ENCODE results near the gene ATP11B. TPM values are rescaled to one million over a fixed set of nuclear protein-coding genes. Genes with fewer than 3 reads are reported as not detected.

The ATP11B gene
- total RNA-seq, 1 donor from 2014 or later = 42.8 TPM

DNA sequence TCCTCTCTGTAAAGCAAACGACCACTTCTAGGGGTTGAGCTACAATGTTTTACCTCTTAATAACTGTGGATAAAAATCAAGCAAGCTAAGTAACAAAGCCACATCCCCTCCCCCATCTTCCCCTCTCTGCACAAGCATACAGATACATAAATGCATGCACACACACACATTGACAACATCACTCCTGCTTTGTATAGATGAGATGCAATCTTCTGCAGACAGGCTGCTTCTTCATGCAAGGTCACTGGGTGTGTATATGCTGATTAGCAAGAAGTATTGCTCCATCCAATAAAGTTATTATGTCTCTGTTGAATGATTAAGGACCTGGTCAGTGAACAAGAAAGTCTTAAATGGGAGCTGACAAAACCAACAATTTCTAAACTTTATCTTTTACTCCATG lies 8.8 kb upstream of the ATP11B start:
- no peak for DNase-seq (ENCODE audit: low read depth)
- peaks cover 3% of the 10 kb centered on the region for H3K27me3 Mint-ChIP-seq (ENCODE audit: low read depth, unreplicated experiment)
- no peak for TF ChIP-seq EZH2 (IDR thresholded peaks at IDR 0.05; ENCODE audit: insufficient read depth, low read length)
- TF ChIP-seq, protein P1, sequence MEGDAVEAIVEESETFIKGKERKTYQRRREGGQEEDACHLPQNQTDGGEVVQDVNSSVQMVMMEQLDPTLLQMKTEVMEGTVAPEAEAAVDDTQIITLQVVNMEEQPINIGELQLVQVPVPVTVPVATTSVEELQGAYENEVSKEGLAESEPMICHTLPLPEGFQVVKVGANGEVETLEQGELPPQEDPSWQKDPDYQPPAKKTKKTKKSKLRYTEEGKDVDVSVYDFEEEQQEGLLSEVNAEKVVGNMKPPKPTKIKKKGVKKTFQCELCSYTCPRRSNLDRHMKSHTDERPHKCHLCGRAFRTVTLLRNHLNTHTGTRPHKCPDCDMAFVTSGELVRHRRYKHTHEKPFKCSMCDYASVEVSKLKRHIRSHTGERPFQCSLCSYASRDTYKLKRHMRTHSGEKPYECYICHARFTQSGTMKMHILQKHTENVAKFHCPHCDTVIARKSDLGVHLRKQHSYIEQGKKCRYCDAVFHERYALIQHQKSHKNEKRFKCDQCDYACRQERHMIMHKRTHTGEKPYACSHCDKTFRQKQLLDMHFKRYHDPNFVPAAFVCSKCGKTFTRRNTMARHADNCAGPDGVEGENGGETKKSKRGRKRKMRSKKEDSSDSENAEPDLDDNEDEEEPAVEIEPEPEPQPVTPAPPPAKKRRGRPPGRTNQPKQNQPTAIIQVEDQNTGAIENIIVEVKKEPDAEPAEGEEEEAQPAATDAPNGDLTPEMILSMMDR (IDR thresholded peaks at IDR 0.05; ENCODE audit: insufficient read depth, low read depth, low read length) = no peak
- H3K27ac ChIP-seq (ENCODE audit: low read depth, low read length) = no peak overlapping the region
- no peaks in the 10 kb centered on the region for H3K9me3 Mint-ChIP-seq (ENCODE audit: unreplicated experiment)
- H3K4me1 Mint-ChIP-seq (ENCODE audit: low read depth, unreplicated experiment) = no peaks in the 10 kb centered on the region
- no peak overlapping the region for H3K27ac Mint-ChIP-seq (ENCODE audit: unreplicated experiment)
- no peaks in the 10 kb centered on the region for H4K20me1 ChIP-seq (ENCODE audit: insufficient read depth, low read length)
- H3K9me3 ChIP-seq (ENCODE audit: insufficient read depth, low read depth, low read length) = no peaks in the 10 kb centered on the region
- FAIRE-seq = no peak
- H3K4me3 Mint-ChIP-seq (ENCODE audit: unreplicated experiment) = no peak overlapping the region
- H3K9ac ChIP-seq (ENCODE audit: low read length) = no peak overlapping the region
- no peaks in the 10 kb centered on the region for H3K36me3 ChIP-seq (ENCODE audit: insufficient read depth, low read length)
- H3K4me2 ChIP-seq (ENCODE audit: low read length) = no peak overlapping the region
- H3K4me1 ChIP-seq (ENCODE audit: insufficient read depth, low read length) = peaks cover 7% of the 10 kb centered on the region
- no peak overlapping the region for H2AFZ ChIP-seq (ENCODE audit: low read depth, low read length)
- H3K79me2 ChIP-seq (ENCODE audit: insufficient read depth, low read length) = no peaks in the 10 kb centered on the region
- H3K4me3 ChIP-seq (ENCODE audit: insufficient read depth, low read depth, low read length) = no peak overlapping the region
- H3K27me3 ChIP-seq (ENCODE audit: insufficient read depth, low read length) = no peaks in the 10 kb centered on the region
- H3K36me3 Mint-ChIP-seq (ENCODE audit: low read depth, unreplicated experiment) = no peaks in the 10 kb centered on the region

DNA sequence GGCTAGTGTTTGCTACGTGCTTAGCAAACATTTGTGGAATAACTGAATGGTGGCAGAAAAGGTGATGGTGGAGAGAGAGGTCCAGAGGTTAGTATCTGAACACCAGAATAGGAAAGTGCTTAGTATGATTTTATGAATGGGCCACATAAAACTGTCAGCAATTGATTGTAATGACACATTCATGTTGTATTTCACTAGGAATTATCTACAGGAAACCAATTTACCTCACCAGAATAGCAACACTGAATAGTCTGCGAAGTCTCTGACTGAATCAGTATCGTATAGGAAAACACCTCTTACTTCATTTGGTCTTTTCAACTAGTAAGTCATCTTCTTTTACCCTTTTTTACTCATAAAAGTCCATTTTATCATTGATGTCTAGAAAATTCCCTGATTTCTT lies 8.2 kb upstream of the ATP11B start:
- Histone ChIP-seq H3K27me3 (ENCODE audit: insufficient read depth, low read length) (peaks cover 2% of the 10 kb centered on the region), H3K9ac (ENCODE audit: low read length) (no peak overlapping the region), H2AFZ (ENCODE audit: low read depth, low read length) (no peak overlapping the region), H4K20me1 (ENCODE audit: insufficient read depth, low read length) (no peaks in the 10 kb centered on the region), H3K79me2 (ENCODE audit: insufficient read depth, low read length) (no peaks in the 10 kb centered on the region), H3K27ac (ENCODE audit: low read depth, low read length) (no peak overlapping the region), H3K9me3 (ENCODE audit: insufficient read depth, low read depth, low read length) (no peaks in the 10 kb centered on the region), H3K4me3 (ENCODE audit: insufficient read depth, low read depth, low read length) (no peak overlapping the region), H3K4me2 (ENCODE audit: low read length) (no peak overlapping the region), H3K36me3 (ENCODE audit: insufficient read depth, low read length) (no peaks in the 10 kb centered on the region), H3K4me1 (ENCODE audit: insufficient read depth, low read length) (peaks cover 7% of the 10 kb centered on the region)
- Mint-ChIP-seq H3K4me1 (ENCODE audit: low read depth, unreplicated experiment) (no peaks in the 10 kb centered on the region), H3K4me3 (ENCODE audit: unreplicated experiment) (no peak overlapping the region), H3K27me3 (ENCODE audit: low read depth, unreplicated experiment) (peaks cover 3% of the 10 kb centered on the region), H3K36me3 (ENCODE audit: low read depth, unreplicated experiment) (no peaks in the 10 kb centered on the region), H3K27ac (ENCODE audit: unreplicated experiment) (no peak overlapping the region), H3K9me3 (ENCODE audit: unreplicated experiment) (no peaks in the 10 kb centered on the region)
- FAIRE-seq = no peak
- no peak for DNase-seq (ENCODE audit: low read depth)
- TF ChIP-seq, protein P1 (IDR thresholded peaks at IDR 0.05; ENCODE audit: insufficient read depth, low read depth, low read length) = no peak
- no peak for TF ChIP-seq EZH2 (IDR thresholded peaks at IDR 0.05; ENCODE audit: insufficient read depth, low read length)

- Histone ChIP-seq H3K4me1 (ENCODE audit: insufficient read depth, low read length) (peaks cover 7% of the 10 kb centered on the region), H3K27me3 (ENCODE audit: insufficient read depth, low read length) (peaks cover 8% of the 10 kb centered on the region), H3K79me2 (ENCODE audit: insufficient read depth, low read length) (no peaks in the 10 kb centered on the region), H3K27ac (ENCODE audit: low read depth, low read length) (no peak overlapping the region), H3K4me2 (ENCODE audit: low read length) (no peak overlapping the region), H3K36me3 (ENCODE audit: insufficient read depth, low read length) (no peaks in the 10 kb centered on the region), H2AFZ (ENCODE audit: low read depth, low read length) (no peak overlapping the region), H3K9ac (ENCODE audit: low read length) (no peak overlapping the region), H3K4me3 (ENCODE audit: insufficient read depth, low read depth, low read length) (no peak overlapping the region), H4K20me1 (ENCODE audit: insufficient read depth, low read length) (no peaks in the 10 kb centered on the region), H3K9me3 (ENCODE audit: insufficient read depth, low read depth, low read length) (no peaks in the 10 kb centered on the region)
- no peaks in the 10 kb centered on the region for H3K4me1 Mint-ChIP-seq (ENCODE audit: low read depth, unreplicated experiment)
- FAIRE-seq (no peak), DNase-seq (ENCODE audit: low read depth) (no peak)
- H3K27ac Mint-ChIP-seq (ENCODE audit: unreplicated experiment) = no peak overlapping the region
- H3K4me3 Mint-ChIP-seq (ENCODE audit: unreplicated experiment) = no peak overlapping the region
- TF ChIP-seq EZH2 (IDR thresholded peaks at IDR 0.05; ENCODE audit: insufficient read depth, low read length) = no peak
- TF ChIP-seq, protein P1 (IDR thresholded peaks at IDR 0.05; ENCODE audit: insufficient read depth, low read depth, low read length) = no peak
- H3K27me3 Mint-ChIP-seq (ENCODE audit: low read depth, unreplicated experiment) = peaks cover 3% of the 10 kb centered on the region
- H3K9me3 Mint-ChIP-seq (ENCODE audit: unreplicated experiment) = no peaks in the 10 kb centered on the region
- H3K36me3 Mint-ChIP-seq (ENCODE audit: low read depth, unreplicated experiment) = no peaks in the 10 kb centered on the region
These were observed 7.5 kb upstream of the ATP11B start for GRCh38 chr3:182785756-182786155.
